Smooth muscle cell (in vitro differentiated cells): Measurements from ENCODE around the gene TRAPPC13. TPM values are rescaled to one million over a fixed set of nuclear protein-coding genes. Genes with fewer than 3 reads are reported as not detected.

Experiments used
- DNase-seq: peaks from one replicate; lab custom pipeline; 2025; ENCODE audit not compliant: unreplicated experiment; lab: John Stamatoyannopoulos, UW
- H2AFZ ChIP-seq: fragments of 200-600 bp; sonication (generic); 2 replicates; pipeline ENCODE4 v1.6.0; 2016; ENCODE audit warnings: antibody characterized with exemption, low read depth, mild to moderate bottlenecking
- H3F3A ChIP-seq: fragments of 200-600 bp; sonication (generic); 2 replicates; pipeline ENCODE4 v1.6.0; 2017; ENCODE audit warnings: antibody characterized with exemption, low read depth
- H3K27ac ChIP-seq: fragments of 200-600 bp; sonication (generic); 2 replicates; pipeline ENCODE4 v1.5.1; 2016; ENCODE audit warnings: low read depth, mild to moderate bottlenecking
- H3K27me3 ChIP-seq: fragments of 200-600 bp; sonication (generic); 2 replicates; pipeline ENCODE4 v1.6.1; 2016; ENCODE audit warnings: low read depth, mild to moderate bottlenecking
- H3K36me3 ChIP-seq: fragments of 200-600 bp; sonication (generic); 2 replicates; pipeline ENCODE4 v1.5.1; 2016; ENCODE audit warnings: low read depth
- H3K4me1 ChIP-seq: fragments of 200-600 bp; sonication (generic); 2 replicates; pipeline ENCODE4 v1.5.1; 2016; ENCODE audit warnings: low read depth
- H3K4me2 ChIP-seq: fragments of 200-600 bp; sonication (generic); 2 replicates; pipeline ENCODE4 v1.6.0; 2016; ENCODE audit warnings: mild to moderate bottlenecking
- H3K4me3 ChIP-seq: fragments of 200-600 bp; sonication (generic); 2 replicates; pipeline ENCODE4 v1.5.1; 2016; ENCODE audit warnings: mild to moderate bottlenecking
- H3K79me2 ChIP-seq: fragments of 200-600 bp; sonication (generic); 2 replicates; pipeline ENCODE4 v1.6.0; 2016; ENCODE audit warnings: low read depth, mild to moderate bottlenecking
- H3K9ac ChIP-seq: fragments of 200-600 bp; sonication (generic); 2 replicates; pipeline ENCODE4 v1.6.0; 2016; ENCODE audit warnings: low read depth
- H3K9me3 ChIP-seq: fragments of 200-600 bp; sonication (generic); replicated peaks from 2 replicates; pipeline ENCODE4 v1.5.1; 2016; ENCODE audit warnings: low read depth
- H4K20me1 ChIP-seq: fragments of 200-600 bp; sonication (generic); 2 replicates; pipeline ENCODE4 v1.6.0; 2016; ENCODE audit warnings: low read depth
- WGBS: methylation state at CpG from one replicate; pipeline ENCODE4 v1.1.7; 2016; ENCODE audit warnings: low lambda C conversion rate; 5-methylcytosine and 5-hydroxymethylcytosine counted together
- polyA plus RNA-seq: library from polyadenylated mRNA; unstranded; fragments of >200 nt; fragmentation: Nextera tagmentation; extraction: Ambion mirVana; gene quantifications from 2 replicates; pipeline ENCODE4 v1.2.1, GENCODE V29; 2016
- total RNA-seq: library from RNA; depleted of rRNA; stranded (reverse); fragments of >200 nt; gene quantifications from 2 replicates; pipeline ENCODE4 v1.2.3, GENCODE V29; 2014
- TF ChIP-seq, protein P1 (sequence below): fragments of 200-600 bp; sonication (generic); IDR thresholded peaks from 2 replicates; pipeline ENCODE4 v1.5.1; 2017; ENCODE audit warnings: borderline replicate concordance, mild to moderate bottlenecking, antibody characterized with exemption; ENCODE audit not compliant: insufficient read depth, poor library complexity, severe bottlenecking

Gene TRAPPC13
- total and polyA plus RNA-seq, 2 experiments from 2014 or later, result 13.7 to 19.5 TPM

DNA sequence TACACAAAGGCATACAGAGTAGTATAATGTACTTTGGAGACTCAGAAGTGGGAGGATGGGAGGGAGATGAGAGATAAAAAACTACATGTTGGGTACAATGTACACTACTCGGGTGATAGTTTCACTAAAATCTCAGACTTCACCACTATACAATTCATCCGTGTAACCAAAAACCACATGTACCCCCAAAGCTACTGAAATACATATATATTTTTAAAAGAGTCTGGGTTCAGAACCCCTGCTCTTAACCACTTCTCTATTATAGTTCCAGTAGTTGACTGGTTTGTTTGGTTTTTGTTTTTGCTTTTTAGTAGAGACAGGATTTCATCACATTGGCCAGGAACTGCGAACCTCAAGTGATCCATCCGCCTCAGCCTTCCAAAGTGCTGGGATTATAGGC is 74.5 kb downstream of the TRAPPC13 start:
- H3K36me3 ChIP-seq, result peaks cover 7% of the 10 kb centered on the region
- WGBS, result 86% methylated on average over 4 of the region's 4 CpGs
- H3K9ac ChIP-seq, result no peak overlapping the region
- no peaks in the 10 kb centered on the region for H3K27me3 ChIP-seq
- no peaks in the 10 kb centered on the region for H3K4me1 ChIP-seq
- H3F3A ChIP-seq, result no peaks in the 10 kb centered on the region
- no peak for DNase-seq
- H4K20me1 ChIP-seq, result peaks cover 5% of the 10 kb centered on the region
- H3K9me3 ChIP-seq, result no peaks in the 10 kb centered on the region
- H3K27ac ChIP-seq, result no peak overlapping the region
- peaks cover 3% of the 10 kb centered on the region for H3K79me2 ChIP-seq
- TF ChIP-seq, protein P1, sequence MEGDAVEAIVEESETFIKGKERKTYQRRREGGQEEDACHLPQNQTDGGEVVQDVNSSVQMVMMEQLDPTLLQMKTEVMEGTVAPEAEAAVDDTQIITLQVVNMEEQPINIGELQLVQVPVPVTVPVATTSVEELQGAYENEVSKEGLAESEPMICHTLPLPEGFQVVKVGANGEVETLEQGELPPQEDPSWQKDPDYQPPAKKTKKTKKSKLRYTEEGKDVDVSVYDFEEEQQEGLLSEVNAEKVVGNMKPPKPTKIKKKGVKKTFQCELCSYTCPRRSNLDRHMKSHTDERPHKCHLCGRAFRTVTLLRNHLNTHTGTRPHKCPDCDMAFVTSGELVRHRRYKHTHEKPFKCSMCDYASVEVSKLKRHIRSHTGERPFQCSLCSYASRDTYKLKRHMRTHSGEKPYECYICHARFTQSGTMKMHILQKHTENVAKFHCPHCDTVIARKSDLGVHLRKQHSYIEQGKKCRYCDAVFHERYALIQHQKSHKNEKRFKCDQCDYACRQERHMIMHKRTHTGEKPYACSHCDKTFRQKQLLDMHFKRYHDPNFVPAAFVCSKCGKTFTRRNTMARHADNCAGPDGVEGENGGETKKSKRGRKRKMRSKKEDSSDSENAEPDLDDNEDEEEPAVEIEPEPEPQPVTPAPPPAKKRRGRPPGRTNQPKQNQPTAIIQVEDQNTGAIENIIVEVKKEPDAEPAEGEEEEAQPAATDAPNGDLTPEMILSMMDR, result no peak
- H3K4me2 ChIP-seq, result no peak overlapping the region
- H3K4me3 ChIP-seq, result no peak overlapping the region
- H2AFZ ChIP-seq, result no peak overlapping the region

DNA sequence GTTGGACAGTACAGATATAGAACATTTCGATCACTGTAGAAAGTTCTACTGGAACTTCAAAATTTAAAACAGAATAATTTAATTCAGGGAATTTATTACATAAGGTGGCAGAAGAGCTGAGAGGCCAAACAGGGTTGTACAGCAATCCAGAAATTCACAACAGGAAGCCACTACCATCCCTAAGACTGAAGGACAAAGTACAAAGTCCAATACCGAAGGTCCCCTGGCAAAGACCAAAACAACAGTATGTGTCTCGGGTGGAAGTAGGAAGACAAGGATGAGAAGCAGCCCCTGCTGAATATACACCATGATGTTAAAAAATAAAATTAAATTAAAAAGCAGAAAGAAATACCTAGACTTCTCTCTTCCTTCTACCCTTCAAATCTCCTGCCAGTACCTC is 77.2 kb downstream of the TRAPPC13 start:
- H3K36me3 ChIP-seq, result peaks cover 7% of the 10 kb centered on the region
- no peaks in the 10 kb centered on the region for H3K27me3 ChIP-seq

DNA sequence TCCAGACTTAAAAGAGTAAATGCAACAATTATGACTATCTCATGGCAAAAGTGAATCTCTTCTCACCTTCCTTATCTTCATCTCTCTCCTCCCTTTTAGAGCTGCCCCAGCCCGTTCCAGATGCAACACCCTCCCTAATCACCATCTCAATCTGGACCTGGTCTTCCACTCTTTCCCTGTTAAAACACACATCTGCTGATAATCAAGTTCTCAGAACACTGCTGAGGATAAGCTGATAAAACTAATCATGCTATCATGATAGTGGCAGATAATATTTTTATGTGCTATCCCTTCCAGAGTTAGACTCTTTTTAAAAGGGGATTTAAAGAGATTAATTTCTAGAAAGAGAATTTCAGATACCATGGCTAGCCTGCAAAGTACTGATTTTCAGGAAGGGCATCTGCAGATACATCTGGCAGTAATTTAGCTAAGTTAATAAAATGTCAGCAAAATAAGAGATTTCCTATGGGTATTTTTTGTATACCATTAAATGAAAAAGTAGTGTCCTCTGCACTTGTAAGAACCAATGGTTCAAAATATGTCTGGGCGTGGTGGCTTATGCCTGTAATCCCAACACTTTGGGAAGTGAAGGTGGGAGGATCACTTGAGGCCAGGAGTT is 79.9 kb downstream of the TRAPPC13 start:
- Histone ChIP-seq H3K9me3 (no peaks in the 10 kb centered on the region), H3K36me3 (no peaks in the 10 kb centered on the region), H3K27me3 (no peaks in the 10 kb centered on the region), H2AFZ (no peak overlapping the region), H3K4me3 (no peak overlapping the region), H4K20me1 (no peaks in the 10 kb centered on the region), H3K27ac (no peak overlapping the region), H3K4me2 (no peak overlapping the region), H3K4me1 (no peaks in the 10 kb centered on the region), H3F3A (no peaks in the 10 kb centered on the region), H3K79me2 (no peaks in the 10 kb centered on the region), H3K9ac (no peak overlapping the region)
- DNase-seq, result no peak
- WGBS, result 66% methylated on average over 2 of the region's 2 CpGs
- TF ChIP-seq, protein P1, result no peak

More for the DNA sequence above, 77.2 kb downstream of the TRAPPC13 start:
- Histone ChIP-seq H3K4me3 (no peak overlapping the region), H3K27ac (no peak overlapping the region), H3K4me1 (no peaks in the 10 kb centered on the region), H3K4me2 (no peak overlapping the region), H3K9me3 (no peaks in the 10 kb centered on the region), H3F3A (no peaks in the 10 kb centered on the region), H2AFZ (no peak overlapping the region), H4K20me1 (no peaks in the 10 kb centered on the region), H3K79me2 (peaks cover 2% of the 10 kb centered on the region), H3K9ac (no peak overlapping the region)
- DNase-seq, result no peak
- TF ChIP-seq, protein P1, result no peak
- WGBS, result 97% methylated on average over 3 of the region's 3 CpGs

DNA sequence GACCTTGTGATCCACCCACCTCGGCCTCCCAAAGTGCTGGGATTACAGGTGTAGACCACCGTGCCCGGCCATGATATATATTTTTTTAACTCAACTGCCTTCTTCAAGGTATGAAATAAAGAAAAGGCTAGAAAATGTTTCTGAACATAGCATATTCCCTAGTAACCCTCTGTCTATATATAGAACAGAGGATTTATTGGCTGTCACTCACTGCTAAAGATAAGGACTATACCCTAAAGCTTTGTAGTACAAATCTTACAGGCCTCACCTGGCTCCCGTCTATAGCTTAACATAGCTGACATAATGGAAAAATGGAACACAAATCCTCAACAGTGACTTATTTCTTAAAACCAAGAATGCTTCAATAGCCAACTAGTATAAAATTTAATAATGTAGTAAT is 82.8 kb downstream of the TRAPPC13 start:
- H3K79me2 ChIP-seq, result no peaks in the 10 kb centered on the region
- peaks cover 8% of the 10 kb centered on the region for H3K36me3 ChIP-seq
- no peak for DNase-seq
- no peaks in the 10 kb centered on the region for H3K4me1 ChIP-seq
- no peaks in the 10 kb centered on the region for H4K20me1 ChIP-seq
- H3K27me3 ChIP-seq, result no peaks in the 10 kb centered on the region
- TF ChIP-seq, protein P1, result no peak
- 96% methylated on average over 4 of the region's 4 CpGs for WGBS
- no peak overlapping the region for H3K9ac ChIP-seq
- H2AFZ ChIP-seq, result no peak overlapping the region
- H3K4me3 ChIP-seq, result no peak overlapping the region
- no peak overlapping the region for H3K27ac ChIP-seq
- H3K9me3 ChIP-seq, result no peaks in the 10 kb centered on the region
- no peaks in the 10 kb centered on the region for H3F3A ChIP-seq
- no peak overlapping the region for H3K4me2 ChIP-seq
